Mesenchymal stem cell (in vitro differentiated cells and primary cell): ENCODE results near the gene GAST.
"Not testable (repeated sequence)": the region's sequence is repeated elsewhere in the genome, so short reads cannot be mapped to it uniquely, and the experiment has no call there.

Source experiments
- DNase-seq: peaks from one replicate; pipeline ENCODE4 v3.0.0-alpha.2; 2013
- H2AFZ ChIP-seq: one replicate; pipeline ENCODE4 v1.6.1; 2013; ENCODE audit warnings: low read depth, mild to moderate bottlenecking, control low read depth, inconsistent platforms, low read length, moderate library complexity
- H2AK5ac ChIP-seq: 2 replicates; pipeline ENCODE4 v1.6.1; 2013; ENCODE audit warnings: low read length, moderate library complexity, mild to moderate bottlenecking, inconsistent platforms; ENCODE audit not compliant: severe bottlenecking
- H2BK120ac ChIP-seq: one replicate; pipeline ENCODE4 v1.6.1; 2013; ENCODE audit warnings: low read depth, mild to moderate bottlenecking, inconsistent platforms, low read length, moderate library complexity
- H2BK12ac ChIP-seq, 2 experiments: one replicate each; pipeline ENCODE4 v1.6.1; 2013; ENCODE audit warnings: inconsistent platforms in 2 of 2, low read length in 2 of 2, mild to moderate bottlenecking in 2 of 2, moderate library complexity in 2 of 2, control low read depth in 1 of 2
- H2BK15ac ChIP-seq: one replicate; pipeline ENCODE4 v1.6.1; 2013; ENCODE audit warnings: mild to moderate bottlenecking, low read depth, inconsistent platforms; ENCODE audit not compliant: poor library complexity, severe bottlenecking
- H2BK5ac ChIP-seq: 2 replicates; pipeline ENCODE4 v1.6.1; 2013; ENCODE audit warnings: low read depth, mild to moderate bottlenecking, low read length, control low read depth, inconsistent platforms; ENCODE audit not compliant: poor library complexity, severe bottlenecking
- H3K14ac ChIP-seq, 2 experiments: one replicate each; pipeline ENCODE4 v1.6.1; 2013; ENCODE audit warnings: inconsistent platforms in 2 of 2, low read length in 2 of 2, control low read depth in 1 of 2, mild to moderate bottlenecking in 1 of 2, moderate library complexity in 1 of 2
- H3K18ac ChIP-seq, 2 experiments: one replicate each; pipeline ENCODE4 v1.6.1; 2013; ENCODE audit warnings: inconsistent platforms in 2 of 2, low read length in 2 of 2, control low read depth in 1 of 2, low read depth in 1 of 2, mild to moderate bottlenecking in 1 of 2
- H3K23ac ChIP-seq, 2 experiments: one replicate each; pipeline ENCODE4 v1.6.1; 2013; ENCODE audit warnings: inconsistent platforms in 2 of 2, low read length in 2 of 2, mild to moderate bottlenecking in 2 of 2, moderate library complexity in 2 of 2, control low read depth in 1 of 2
- H3K27ac ChIP-seq: 2 replicates; pipeline ENCODE4 v1.5.1; 2013; ENCODE audit warnings: mild to moderate bottlenecking, moderate library complexity, low read length, control low read depth, inconsistent platforms; ENCODE audit not compliant: poor library complexity, severe bottlenecking
- H3K27me3 ChIP-seq, 2 experiments: 2 replicates each; pipeline versions ENCODE4 v1.6.1 to v1.7.0; 2013; ENCODE audit warnings: low read length in 2 of 2, mild to moderate bottlenecking in 2 of 2, moderate library complexity in 2 of 2, control low read depth in 1 of 2, inconsistent platforms in 1 of 2; ENCODE audit not compliant: control insufficient read depth in 1 of 2, insufficient read depth in 1 of 2
- H3K36me3 ChIP-seq, 2 experiments: 2 replicates each; pipeline versions ENCODE4 v1.6.1 to v1.7.0; 2013; ENCODE audit warnings: low read length in 2 of 2, control low read depth in 1 of 2, inconsistent platforms in 1 of 2, low read depth in 1 of 2, mild to moderate bottlenecking in 1 of 2; ENCODE audit not compliant: insufficient read depth in 2 of 2, control insufficient read depth in 1 of 2
- H3K4ac ChIP-seq, 2 experiments: one replicate each; pipeline ENCODE4 v1.6.1; 2013; ENCODE audit warnings: inconsistent platforms in 2 of 2, low read length in 2 of 2, mild to moderate bottlenecking in 2 of 2, moderate library complexity in 2 of 2, control low read depth in 1 of 2, low read depth in 1 of 2
- H3K4me1 ChIP-seq: 2 replicates; pipeline ENCODE4 v1.6.1; 2013; ENCODE audit warnings: low read depth, low read length, control low read depth; ENCODE audit not compliant: control insufficient read depth, insufficient read depth
- H3K4me2 ChIP-seq: 2 replicates; pipeline ENCODE4 v1.6.1; 2013; ENCODE audit warnings: low read length, mild to moderate bottlenecking, inconsistent platforms; ENCODE audit not compliant: poor library complexity, severe bottlenecking
- H3K4me3 ChIP-seq, 2 experiments: 2 replicates each; pipeline versions ENCODE4 v1.5.1 to v1.7.0; 2013; ENCODE audit warnings: low read length in 2 of 2, mild to moderate bottlenecking in 2 of 2, control low read depth in 1 of 2, low read depth in 1 of 2; ENCODE audit not compliant: insufficient read depth in 1 of 2
- H3K79me1 ChIP-seq: replicated peaks from 2 replicates; pipeline ENCODE4 v1.6.1; 2013; ENCODE audit warnings: mild to moderate bottlenecking, control low read depth, low read length, inconsistent platforms; ENCODE audit not compliant: poor library complexity, severe bottlenecking
- H3K9ac ChIP-seq: 2 replicates; pipeline ENCODE4 v1.7.0; 2013; ENCODE audit warnings: mild to moderate bottlenecking, low read length, moderate library complexity
- H3K9me3 ChIP-seq: 2 replicates; pipeline ENCODE4 v1.7.0; 2013; ENCODE audit warnings: mild to moderate bottlenecking, low read length; ENCODE audit not compliant: control insufficient read depth
- H4K8ac ChIP-seq: one replicate; pipeline ENCODE4 v1.6.1; 2013; ENCODE audit warnings: inconsistent platforms, mild to moderate bottlenecking, low read length, moderate library complexity
- H4K91ac ChIP-seq: one replicate; pipeline ENCODE4 v1.6.1; 2013; ENCODE audit warnings: mild to moderate bottlenecking, low read length, inconsistent platforms
- WGBS: methylation state at CpG from one replicate; pipeline ENCODE4 v1.1.7; 2013; ENCODE audit warnings: mixed read lengths; 5-methylcytosine and 5-hydroxymethylcytosine counted together

The GAST gene

DNA sequence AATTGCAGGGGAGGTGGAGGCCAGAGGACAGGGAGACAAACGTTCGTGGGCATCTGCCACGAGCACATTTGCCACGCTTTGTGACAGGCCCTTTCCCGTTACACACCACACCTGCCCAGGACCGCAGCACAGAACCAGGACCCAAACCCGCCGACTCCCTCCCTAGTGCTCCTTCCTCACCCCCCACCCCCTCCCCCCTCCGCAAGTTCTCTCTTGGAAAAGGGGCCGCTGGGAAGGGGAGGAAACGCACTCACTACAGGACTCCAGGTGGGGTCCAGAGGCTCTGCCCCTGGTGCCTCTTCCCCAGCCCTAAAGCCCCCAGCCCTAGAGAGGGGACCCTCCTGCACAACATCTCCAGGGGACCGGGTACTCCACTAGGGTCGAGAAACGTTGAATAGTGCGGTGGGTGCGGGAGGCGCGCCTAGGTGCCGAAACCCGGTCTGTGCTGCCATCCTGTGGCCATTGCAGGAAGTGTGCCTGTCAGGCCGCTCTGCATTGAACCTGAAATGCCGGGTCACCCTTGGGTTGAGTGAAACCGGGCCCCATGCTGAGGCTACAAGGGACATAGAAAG is 45.3 kb upstream of the GAST start:
- WGBS, result 3% methylated on average over 20 of the region's 23 CpGs
- H3K4me2 ChIP-seq, result peak overlapping the region; percentile 72
- peak overlapping the region; percentile 95 for H3K27ac ChIP-seq
- H2AFZ ChIP-seq, result peak overlapping the region; percentile 66
- H2BK15ac ChIP-seq, result no peak overlapping the region
- no peaks in the 10 kb centered on the region for H3K9me3 ChIP-seq
- H3K27me3 ChIP-seq, result no peaks in the 10 kb centered on the region
- H3K23ac ChIP-seq, result no peak overlapping the region
- no peak overlapping the region for H2BK5ac ChIP-seq
- peak overlapping the region; percentile 66 for H2AK5ac ChIP-seq
- no peaks in the 10 kb centered on the region for H3K36me3 ChIP-seq
- DNase-seq, result peak; percentile 79
- peak overlapping the region; percentile 43 to 72 for H3K4me3 ChIP-seq
- peak overlapping the region; percentile 80 for H3K9ac ChIP-seq
- H3K4me1 ChIP-seq, result peaks cover 37% of the 10 kb centered on the region
- peak overlapping the region in 1 of 2 experiments; percentile 84 for H3K18ac ChIP-seq
- H4K91ac ChIP-seq, result peak overlapping the region; percentile 64
- H2BK120ac ChIP-seq, result no peak overlapping the region
- H3K4ac ChIP-seq, result peak overlapping the region; percentile 33 to 55
- peak overlapping the region in 1 of 2 experiments; percentile 89 for H2BK12ac ChIP-seq
- H3K79me1 ChIP-seq, result no peaks in the 10 kb centered on the region
- H4K8ac ChIP-seq, result peak overlapping the region; percentile 97
- no peak overlapping the region for H3K14ac ChIP-seq

DNA sequence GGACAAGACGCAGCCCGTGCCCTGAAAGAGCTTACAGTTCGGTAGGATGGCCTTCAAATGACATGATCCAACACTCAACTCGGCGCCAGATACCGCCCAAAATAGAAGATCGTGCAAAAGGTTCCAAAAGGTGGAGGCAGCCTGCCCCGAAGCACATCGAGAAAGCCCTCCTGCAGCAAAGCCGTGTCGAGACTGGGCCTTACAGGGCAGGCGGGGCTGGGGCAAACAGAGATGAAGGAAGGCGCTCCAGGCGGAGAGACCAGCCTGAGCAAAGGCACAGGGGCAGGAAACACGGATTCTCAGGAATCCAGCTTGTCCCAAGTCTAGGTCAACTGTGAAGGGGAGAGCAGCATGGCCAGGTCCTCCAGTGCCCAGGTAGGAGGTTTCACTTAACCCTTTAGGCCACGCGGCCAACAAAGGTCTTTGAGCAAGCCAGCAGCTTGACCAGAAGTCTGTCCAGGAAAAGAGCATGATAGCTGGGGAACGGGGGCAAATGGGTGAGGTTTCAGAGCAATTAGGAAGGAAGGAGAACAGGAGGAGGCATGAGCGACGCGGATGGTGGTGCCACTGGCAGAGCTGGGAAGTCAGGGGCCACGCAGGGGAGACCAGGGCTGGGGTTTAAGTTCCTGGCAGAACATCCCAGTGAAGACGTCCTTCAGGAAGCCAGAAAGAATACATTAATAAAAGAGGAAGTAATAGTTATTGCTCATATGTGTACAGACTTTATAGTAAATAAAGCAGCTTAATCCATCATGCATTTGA is 44.7 kb upstream of the GAST start:
- Histone ChIP-seq H2BK15ac (no peak overlapping the region), H4K91ac (peak overlapping the region; percentile 15), H3K4me1 (peaks cover 37% of the 10 kb centered on the region), H3K27ac (no peak overlapping the region), H2BK5ac (no peak overlapping the region), H3K14ac (no peak overlapping the region), H3K79me1 (no peaks in the 10 kb centered on the region), H2AFZ (peak overlapping the region; percentile 59), H2AK5ac (peak overlapping the region; percentile 67), H3K18ac (peak overlapping the region in 1 of 2 experiments; percentile 55), H2BK120ac (no peak overlapping the region), H3K9ac (peak overlapping the region; percentile 80), H2BK12ac (peak overlapping the region; percentile 14 to 89), H3K27me3 (no peaks in the 10 kb centered on the region), H3K4me3 (peak overlapping the region in 1 of 2 experiments; percentile 72), H4K8ac (peak overlapping the region; percentile 4), H3K4me2 (no peak overlapping the region), H3K9me3 (no peaks in the 10 kb centered on the region), H3K23ac (no peak overlapping the region), H3K4ac (peak overlapping the region; percentile 17 to 29), H3K36me3 (no peaks in the 10 kb centered on the region)
- no peak for DNase-seq
- 57% methylated on average over 22 of the region's 23 CpGs for WGBS

GRCh38 chr17:41672153-41672552 is 40.0 kb upstream of the GAST start:
- H2AK5ac ChIP-seq, result no peak overlapping the region
- no peak overlapping the region for H3K23ac ChIP-seq
- no peak for DNase-seq
- no peaks in the 10 kb centered on the region for H3K9me3 ChIP-seq
- no peak overlapping the region for H3K4me3 ChIP-seq
- H3K27ac ChIP-seq, result no peak overlapping the region
- H3K9ac ChIP-seq, result no peak overlapping the region
- H2AFZ ChIP-seq, result no peak overlapping the region
- H2BK5ac ChIP-seq, result no peak overlapping the region
- H2BK15ac ChIP-seq, result no peak overlapping the region
- H3K14ac ChIP-seq, result no peak overlapping the region
- H3K27me3 ChIP-seq, result no peaks in the 10 kb centered on the region
- H4K8ac ChIP-seq, result no peak overlapping the region
- H4K91ac ChIP-seq, result no peak overlapping the region
- H3K4ac ChIP-seq, result no peak overlapping the region
- H3K36me3 ChIP-seq, result no peaks in the 10 kb centered on the region
- H3K18ac ChIP-seq, result no peak overlapping the region
- H2BK120ac ChIP-seq, result no peak overlapping the region
- H3K4me2 ChIP-seq, result no peak overlapping the region
- H3K79me1 ChIP-seq, result no peaks in the 10 kb centered on the region
- H2BK12ac ChIP-seq, result no peak overlapping the region
- peaks cover 21% of the 10 kb centered on the region for H3K4me1 ChIP-seq
- 94% methylated on average over 7 of the region's 7 CpGs for WGBS

DNA sequence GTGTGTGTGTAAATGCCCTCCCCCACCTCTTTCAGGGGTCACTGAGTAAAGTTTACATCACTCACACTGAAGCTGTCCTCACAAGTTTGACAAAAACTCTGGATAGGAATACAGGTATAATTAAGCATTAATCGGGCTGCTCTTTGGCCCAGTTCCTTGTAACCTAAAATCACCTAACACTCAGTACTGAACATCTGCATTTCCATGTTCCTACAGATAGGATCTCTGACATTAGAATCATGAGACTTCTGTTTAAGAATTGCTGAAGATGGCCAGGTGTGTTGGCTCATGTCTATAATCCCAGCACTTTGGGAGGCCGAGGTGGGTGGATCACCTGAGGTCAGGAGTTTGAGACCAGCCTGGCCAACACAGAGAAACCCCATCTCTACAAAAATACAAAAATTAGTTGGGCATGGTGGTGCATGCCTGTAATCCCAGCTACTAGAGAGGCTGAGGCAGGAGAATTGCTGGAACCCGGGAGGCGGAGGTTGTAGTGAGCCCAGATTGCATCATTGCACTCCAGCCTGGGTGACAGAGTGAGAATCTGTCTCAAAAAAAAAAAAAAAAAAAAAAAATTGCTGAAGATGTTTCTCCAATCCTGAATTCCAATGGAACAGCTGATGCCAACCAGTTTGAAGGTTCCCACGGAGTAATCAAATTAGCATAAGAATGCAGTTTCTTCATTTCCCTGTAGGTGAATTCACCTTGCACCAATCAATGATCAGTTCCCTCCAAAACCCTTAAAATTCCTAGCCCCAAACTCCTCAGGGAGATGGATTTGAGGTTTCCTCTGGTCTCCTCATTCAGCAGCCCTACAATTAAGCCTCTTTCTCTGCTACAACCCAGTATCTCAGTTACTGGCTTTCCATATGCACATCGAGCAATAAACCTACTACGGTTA is 36.7 kb upstream of the GAST start:
- H3K9me3 ChIP-seq, H2BK120ac ChIP-seq, H2BK15ac ChIP-seq, DNase-seq, H2BK12ac ChIP-seq, H3K27me3 ChIP-seq, H3K79me1 ChIP-seq, H3K9ac ChIP-seq, H3K4me2 ChIP-seq, H3K36me3 ChIP-seq, H2AFZ ChIP-seq, H3K18ac ChIP-seq, H4K91ac ChIP-seq, H3K4me3 ChIP-seq, H3K23ac ChIP-seq, H3K14ac ChIP-seq, H3K4ac ChIP-seq, H4K8ac ChIP-seq: not testable (repeated sequence)
- Histone ChIP-seq H3K27ac (peak overlapping the region; percentile 84), H3K4me1 (peaks cover 14% of the 10 kb centered on the region), H2BK5ac (peak overlapping the region; percentile 77), H2AK5ac (peak overlapping the region; percentile 98)
- WGBS, result 97% methylated on average over 6 of the region's 7 CpGs
